Ishikawa (cell line): ENCODE measurements around the gene POLN.

ENCODE experiments used
- CREB1 ChIP-seq: IDR thresholded peaks from 2 replicates; pipeline ENCODE4 v1.6.1; 2012; ENCODE audit warnings: low read depth
- EGR1 ChIP-seq: IDR thresholded peaks from 2 replicates; pipeline ENCODE4 v1.6.1; 2012
- EP300 ChIP-seq: IDR thresholded peaks from 2 replicates; pipeline ENCODE4 v1.6.1; 2012; ENCODE audit warnings: borderline replicate concordance
- FOXM1 ChIP-seq: IDR thresholded peaks from 2 replicates; pipeline ENCODE4 v1.6.1; 2012; ENCODE audit warnings: low read depth, borderline replicate concordance
- NFIC ChIP-seq: IDR thresholded peaks from 2 replicates; pipeline ENCODE4 v1.6.1; 2012
- RAD21 ChIP-seq: IDR thresholded peaks from 2 replicates; pipeline ENCODE4 v1.6.1; 2012; ENCODE audit warnings: low read depth
- TAF1 ChIP-seq: IDR thresholded peaks from 2 replicates; pipeline ENCODE4 v1.6.1; 2012; ENCODE audit warnings: low read depth, mild to moderate bottlenecking
- TCF12 ChIP-seq: IDR thresholded peaks from 2 replicates; pipeline ENCODE4 v1.6.1; 2012; ENCODE audit warnings: low read depth
- TEAD4 ChIP-seq: IDR thresholded peaks from 2 replicates; pipeline ENCODE4 v1.6.1; 2012
- YY1 ChIP-seq: IDR thresholded peaks from 2 replicates; pipeline ENCODE4 v1.6.1; 2012; ENCODE audit warnings: low read depth
- TF ChIP-seq, protein P1 (sequence below): IDR thresholded peaks from 2 replicates; pipeline ENCODE4 v1.6.1; 2012; ENCODE audit warnings: low read depth, mild to moderate bottlenecking
- TF ChIP-seq, protein P2 (sequence below): IDR thresholded peaks from 2 replicates; pipeline ENCODE4 v1.6.1; 2012
- TF ChIP-seq, protein P3 (sequence below): IDR thresholded peaks from 2 replicates; pipeline ENCODE4 v1.6.1; 2012

DNA sequence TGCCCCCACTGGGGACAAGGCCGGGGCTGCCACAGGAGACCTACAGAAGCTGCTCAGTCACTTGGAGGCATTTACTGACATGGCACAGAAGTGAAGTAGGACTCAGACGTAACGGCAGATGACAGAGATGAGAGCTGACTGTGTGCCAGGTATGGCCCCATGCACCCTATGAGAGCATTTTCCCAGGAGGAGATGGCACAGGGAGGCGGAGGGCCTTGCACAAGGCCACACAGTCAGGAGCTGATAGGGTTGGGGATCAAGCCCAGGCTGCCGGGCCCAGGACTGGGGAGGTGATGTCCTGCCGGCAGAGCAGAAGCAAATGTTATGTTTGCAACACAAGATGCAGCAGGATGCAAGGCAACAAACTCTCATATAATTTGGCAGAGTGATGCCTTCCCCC is 148.7 kb downstream of the POLN start:
- TF ChIP-seq EP300 (no peak), TCF12 (no peak), FOXM1 (no peak), TAF1 (no peak), NFIC (no peak), TEAD4 (no peak), EGR1 (no peak), RAD21 (no peak), YY1 (no peak), CREB1 (no peak)
- TF ChIP-seq, protein P1, sequence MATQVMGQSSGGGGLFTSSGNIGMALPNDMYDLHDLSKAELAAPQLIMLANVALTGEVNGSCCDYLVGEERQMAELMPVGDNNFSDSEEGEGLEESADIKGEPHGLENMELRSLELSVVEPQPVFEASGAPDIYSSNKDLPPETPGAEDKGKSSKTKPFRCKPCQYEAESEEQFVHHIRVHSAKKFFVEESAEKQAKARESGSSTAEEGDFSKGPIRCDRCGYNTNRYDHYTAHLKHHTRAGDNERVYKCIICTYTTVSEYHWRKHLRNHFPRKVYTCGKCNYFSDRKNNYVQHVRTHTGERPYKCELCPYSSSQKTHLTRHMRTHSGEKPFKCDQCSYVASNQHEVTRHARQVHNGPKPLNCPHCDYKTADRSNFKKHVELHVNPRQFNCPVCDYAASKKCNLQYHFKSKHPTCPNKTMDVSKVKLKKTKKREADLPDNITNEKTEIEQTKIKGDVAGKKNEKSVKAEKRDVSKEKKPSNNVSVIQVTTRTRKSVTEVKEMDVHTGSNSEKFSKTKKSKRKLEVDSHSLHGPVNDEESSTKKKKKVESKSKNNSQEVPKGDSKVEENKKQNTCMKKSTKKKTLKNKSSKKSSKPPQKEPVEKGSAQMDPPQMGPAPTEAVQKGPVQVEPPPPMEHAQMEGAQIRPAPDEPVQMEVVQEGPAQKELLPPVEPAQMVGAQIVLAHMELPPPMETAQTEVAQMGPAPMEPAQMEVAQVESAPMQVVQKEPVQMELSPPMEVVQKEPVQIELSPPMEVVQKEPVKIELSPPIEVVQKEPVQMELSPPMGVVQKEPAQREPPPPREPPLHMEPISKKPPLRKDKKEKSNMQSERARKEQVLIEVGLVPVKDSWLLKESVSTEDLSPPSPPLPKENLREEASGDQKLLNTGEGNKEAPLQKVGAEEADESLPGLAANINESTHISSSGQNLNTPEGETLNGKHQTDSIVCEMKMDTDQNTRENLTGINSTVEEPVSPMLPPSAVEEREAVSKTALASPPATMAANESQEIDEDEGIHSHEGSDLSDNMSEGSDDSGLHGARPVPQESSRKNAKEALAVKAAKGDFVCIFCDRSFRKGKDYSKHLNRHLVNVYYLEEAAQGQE, result no peak
- TF ChIP-seq, protein P2, sequence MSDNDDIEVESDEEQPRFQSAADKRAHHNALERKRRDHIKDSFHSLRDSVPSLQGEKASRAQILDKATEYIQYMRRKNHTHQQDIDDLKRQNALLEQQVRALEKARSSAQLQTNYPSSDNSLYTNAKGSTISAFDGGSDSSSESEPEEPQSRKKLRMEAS, result no peak
- TF ChIP-seq, protein P3, sequence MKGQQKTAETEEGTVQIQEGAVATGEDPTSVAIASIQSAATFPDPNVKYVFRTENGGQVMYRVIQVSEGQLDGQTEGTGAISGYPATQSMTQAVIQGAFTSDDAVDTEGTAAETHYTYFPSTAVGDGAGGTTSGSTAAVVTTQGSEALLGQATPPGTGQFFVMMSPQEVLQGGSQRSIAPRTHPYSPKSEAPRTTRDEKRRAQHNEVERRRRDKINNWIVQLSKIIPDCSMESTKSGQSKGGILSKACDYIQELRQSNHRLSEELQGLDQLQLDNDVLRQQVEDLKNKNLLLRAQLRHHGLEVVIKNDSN, result no peak
